K562 (cell line): ENCODE data around the gene MFSD11. TPM values are rescaled to one million over a fixed set of nuclear protein-coding genes. Genes with fewer than 3 reads are reported as not detected.

Experiments used
- ATF4 ChIP-seq: fragments of 450-650 bp; formaldehyde crosslinking; IDR thresholded peaks from 2 replicates; pipeline ENCODE4 v1.4.0; 2022; ENCODE audit warnings: mild to moderate bottlenecking, moderate library complexity
- BCLAF1 ChIP-seq, 2 experiments: fragments of 450-650 bp in 1 of 2; IDR thresholded peaks; 2 replicates each; pipeline ENCODE4 v1.6.1; 2011 to 2017; ENCODE audit warnings: low read depth in 2 of 2, antibody characterized with exemption in 1 of 2, borderline replicate concordance in 1 of 2, low read length in 1 of 2, mild to moderate bottlenecking in 1 of 2, mixed read lengths in 1 of 2; ENCODE audit not compliant: control insufficient read depth in 1 of 2
- CREB3L1 ChIP-seq: fragments of 450-650 bp; IDR thresholded peaks from 2 replicates; pipeline ENCODE4 v1.6.1; 2014; ENCODE audit warnings: low read depth, mild to moderate bottlenecking, moderate library complexity, borderline replicate concordance
- CXXC5 ChIP-seq: fragments of 250-450 bp; sonication (Bioruptor Pico); IDR thresholded peaks from 2 replicates; pipeline ENCODE4 v1.8.0; 2022; ENCODE audit warnings: inconsistent platforms, mild to moderate bottlenecking, moderate library complexity
- ETV5 ChIP-seq: sonication (generic); formaldehyde crosslinking; IDR thresholded peaks from 2 replicates; pipeline ENCODE4 v1.4.0; 2020; ENCODE audit warnings: low read depth, mild to moderate bottlenecking, missing genetic modification reagents
- HBP1 ChIP-seq: fragments of 450-650 bp; formaldehyde crosslinking; IDR thresholded peaks from 2 replicates; pipeline ENCODE4 v1.4.0; 2022; ENCODE audit warnings: missing genetic modification characterization
- HNRNPUL1 ChIP-seq: fragments of 200-400 bp; formaldehyde crosslinking; IDR thresholded peaks from 2 replicates; pipeline ENCODE4 v1.6.1; 2017; ENCODE audit warnings: low read length
- LARP7 ChIP-seq: fragments of 450-650 bp; IDR thresholded peaks from 2 replicates; pipeline ENCODE4 v1.6.1; 2016
- MXD1 ChIP-seq: fragments of 250-450 bp; sonication (Bioruptor Pico); IDR thresholded peaks from 2 replicates; pipeline ENCODE4 v1.8.0; 2021; ENCODE audit warnings: borderline replicate concordance, mild to moderate bottlenecking, moderate library complexity; ENCODE audit not compliant: poor library complexity, severe bottlenecking
- MXI1 ChIP-seq: IDR thresholded peaks from 2 replicates; pipeline ENCODE4 v1.6.1; 2011; ENCODE audit warnings: low read depth, mild to moderate bottlenecking, improper control_type of control experiment, low read length
- NFXL1 ChIP-seq: fragments of 450-650 bp; formaldehyde crosslinking; IDR thresholded peaks from 2 replicates; pipeline ENCODE4 v1.4.0; 2021; ENCODE audit warnings: mild to moderate bottlenecking
- NR2F6 ChIP-seq: fragments of 450-650 bp; formaldehyde crosslinking; IDR thresholded peaks from 2 replicates; pipeline ENCODE4 v1.4.0; 2020; ENCODE audit warnings: mild to moderate bottlenecking
- RBFOX2 ChIP-seq: fragments of 200-400 bp; formaldehyde crosslinking; IDR thresholded peaks from 2 replicates; pipeline ENCODE4 v1.6.1; 2017; ENCODE audit warnings: low read depth, mild to moderate bottlenecking, low read length, moderate library complexity
- RBM15 ChIP-seq: fragments of 200-400 bp; formaldehyde crosslinking; IDR thresholded peaks from 2 replicates; pipeline ENCODE4 v1.6.1; 2018; ENCODE audit warnings: mild to moderate bottlenecking, low read length, moderate library complexity; ENCODE audit not compliant: insufficient read depth
- SMAD3 ChIP-seq: fragments of 450-650 bp; formaldehyde crosslinking; conservative IDR thresholded peaks from 2 replicates; pipeline ENCODE4 v1.4.0; 2020; ENCODE audit warnings: mild to moderate bottlenecking
- SNAPC5 ChIP-seq: fragments of 250-450 bp; sonication (Bioruptor Pico); IDR thresholded peaks from 2 replicates; pipeline ENCODE4 v1.8.0; 2021; ENCODE audit warnings: moderate library complexity, mild to moderate bottlenecking, inconsistent platforms
- SP1 ChIP-seq: sonication (generic); formaldehyde crosslinking; IDR thresholded peaks from 2 replicates; pipeline ENCODE4 v1.8.1; 2022; ENCODE audit warnings: mild to moderate bottlenecking, missing genetic modification reagents
- SRSF9 ChIP-seq: fragments of 200-400 bp; formaldehyde crosslinking; IDR thresholded peaks from 2 replicates; pipeline ENCODE4 v1.6.1; 2017; ENCODE audit warnings: low read depth, low read length, borderline replicate concordance
- TRIM24 ChIP-seq, 2 experiments: fragments of 450-650 bp; IDR thresholded peaks; 2 replicates each; pipeline ENCODE4 v1.6.1; 2016
- ZKSCAN3 ChIP-seq: fragments of 250-450 bp; sonication (Bioruptor Pico); IDR thresholded peaks from 2 replicates; pipeline ENCODE4 v1.4.0; 2020
- polyA plus RNA-seq, 8 experiments: library from polyadenylated mRNA; depleted of rRNA in 4 of 8; stranded (reverse) in 5 of 8; unstranded in 3 of 8; fragments of >200 nt; fragmentation: Nextera tagmentation in 2 of 8; fragmentation: Illumina TruSeq in 1 of 8; extraction: Ambion mirVana in 2 of 8; extraction: Trizol in 1 of 8; gene quantifications; 2 replicates each; pipeline versions ENCODE4 v1.2.1 to v1.2.3, GENCODE V29; 2011 to 2014; ENCODE audit warnings: inconsistent platforms in 1 of 8, missing spikeins in 1 of 8
- total RNA-seq, 7 experiments: library from RNA; depleted of rRNA in 6 of 7; stranded (reverse); fragments of >200 nt in 6 of 7; fragmentation: Illumina TruSeq in 2 of 7; extraction: Trizol in 2 of 7; gene quantifications; 2 replicates each; pipeline versions ENCODE4 v1.2.1 to v1.2.3, GENCODE V29; 2011 to 2021; ENCODE audit warnings: low replicate concordance in 1 of 7

The MFSD11 gene
- total and polyA plus RNA-seq, 9 of the 15 experiments (the other 6 are each of a cell fraction or from before 2014, with no cell fraction given), result 14.4 to 24.5 (median 19.9) TPM

- TF ChIP-seq ATF4 (CRISPR knock-in tag), result 0 out of 2 replicates have a peak, but pooled peaks have one; percentile 19
- TF ChIP-seq LARP7, result no peak
- TF ChIP-seq HBP1 (CRISPR knock-in tag), result 0 out of 2 replicates have a peak, but pooled peaks have one; percentile 17
- no peak for TF ChIP-seq MXD1 (CRISPR knock-in tag)
- TF ChIP-seq SNAPC5 (CRISPR knock-in tag), result no peak
- no peak for TF ChIP-seq ZKSCAN3 (CRISPR knock-in tag)
- no peak for TF ChIP-seq CREB3L1
- no peak for TF ChIP-seq ETV5 (CRISPR knock-in tag)
- TF ChIP-seq HNRNPUL1, result no peak
- no peak; the same call in 1 of the 2 replicates for TF ChIP-seq SMAD3 (CRISPR knock-in tag)
- no peak for TF ChIP-seq SRSF9
- TF ChIP-seq NR2F6 (CRISPR knock-in tag), result no peak
- no peak for TF ChIP-seq CXXC5 (CRISPR knock-in tag)
- TF ChIP-seq NFXL1 (CRISPR knock-in tag), result no peak; the same call in 1 of the 2 replicates
- peak; percentile 68; the same call in 1 of the 2 replicates for TF ChIP-seq MXI1
- TF ChIP-seq SP1 (CRISPR knock-in tag), result no peak
- no peak for TF ChIP-seq TRIM24 (IDR thresholded peaks at IDR 0.05)
- peak in 1 of 2 experiments; percentile 45; a peak in 1 of 4 replicates for TF ChIP-seq BCLAF1 (IDR thresholded peaks at IDR 0.05; ENCODE audit: borderline replicate concordance in 1 of 2, control insufficient read depth in 1 of 2, low read depth in 2 of 2, low read length in 1 of 2)
- TF ChIP-seq RBM15, result no peak
- peak; percentile 44; the same call in 1 of the 2 replicates for TF ChIP-seq RBFOX2
Measured at GRCh38 chr17:76732734-76733617, 4.9 kb upstream of the MFSD11 start (continued).
